Brain microvascular endothelial cell (primary cell): ENCODE data around the gene LDAF1.

Source experiments
- DNase-seq: peaks from one replicate; pipeline ENCODE4 v3.0.0-alpha.2; 2020
- H3K27ac ChIP-seq: fragments of 250-450 bp; sonication (Bioruptor Pico); 2 replicates; pipeline ENCODE4 v1.5.1; 2020; ENCODE audit warnings: mild to moderate bottlenecking, moderate library complexity
- H3K27me3 ChIP-seq: fragments of 250-450 bp; sonication (Bioruptor Pico); replicated peaks from 2 replicates; pipeline ENCODE4 v1.5.1; 2020; ENCODE audit warnings: mild to moderate bottlenecking
- H3K36me3 ChIP-seq: fragments of 250-450 bp; sonication (Bioruptor Pico); replicated peaks from 2 replicates; pipeline ENCODE4 v1.5.1; 2020; ENCODE audit warnings: mild to moderate bottlenecking
- H3K4me3 ChIP-seq: 2 replicates; pipeline ENCODE4 v1.5.1; 2011; ENCODE audit warnings: low read depth, mild to moderate bottlenecking, control low read depth, low read length, moderate library complexity
- CTCF ChIP-seq: IDR thresholded peaks from 2 replicates; pipeline ENCODE4 v1.5.1; 2011; ENCODE audit warnings: low read depth, mild to moderate bottlenecking, moderate library complexity, low read length, control low read depth, inconsistent platforms; ENCODE audit errors: missing control alignments
- in situ Hi-C: cut with HindIII; loops from 2 replicates; pipeline ENCODE4 v1.10.0; 2017; ENCODE audit warnings: low sequenced_read_pairs, low pct_ligation_motif_present

Gene LDAF1

GRCh38 chr16:21197112-21197511 is 38.6 kb downstream of the LDAF1 start:
- Histone ChIP-seq H3K36me3 (no peaks in the 10 kb centered on the region), H3K4me3 (no peak overlapping the region), H3K27me3 (peaks cover 3% of the 10 kb centered on the region), H3K27ac (no peak overlapping the region)
- DNase-seq, result no peak
- TF ChIP-seq CTCF, result no peak
- in situ Hi-C loops, result loop anchor here (25.0 kb wide), 1 partner anchor 90 kb away; the partner anchor contains the start of gene CRYM

- H3K36me3 ChIP-seq, result no peaks in the 10 kb centered on the region
- TF ChIP-seq CTCF, result no peak
- in situ Hi-C loops, result loop anchor here (25.0 kb wide), 1 partner anchor 90 kb away; the partner anchor contains the start of gene CRYM
- peaks cover 3% of the 10 kb centered on the region for H3K27me3 ChIP-seq
- DNase-seq, result no peak
- no peak overlapping the region for H3K4me3 ChIP-seq
- no peak overlapping the region for H3K27ac ChIP-seq
Observed at GRCh38 chr16:21197621-21198020, 39.1 kb downstream of the LDAF1 start.

- peaks cover 5% of the 10 kb centered on the region for H3K27me3 ChIP-seq
- in situ Hi-C loops, result loop anchor here (25.0 kb wide), 1 partner anchor 88 kb away; the partner anchor contains the start of gene CRYM
- no peak for TF ChIP-seq CTCF
- H3K27ac ChIP-seq, result no peak overlapping the region
- no peak overlapping the region for H3K4me3 ChIP-seq
- no peak for DNase-seq
- H3K36me3 ChIP-seq, result no peaks in the 10 kb centered on the region
Observed at GRCh38 chr16:21199607-21200218, 41.2 kb downstream of the LDAF1 start.

- DNase-seq, result no peak
- no peak overlapping the region for H3K27ac ChIP-seq
- no peak overlapping the region for H3K4me3 ChIP-seq
- peaks cover 2% of the 10 kb centered on the region for H3K27me3 ChIP-seq
- in situ Hi-C loops, result no loop called here
- no peak for TF ChIP-seq CTCF
- no peaks in the 10 kb centered on the region for H3K36me3 ChIP-seq
Observed at GRCh38 chr16:21203155-21203797, 44.8 kb downstream of the LDAF1 start.

- in situ Hi-C loops, result no loop called here
Observed at GRCh38 chr16:21205303-21205702, 46.8 kb downstream of the LDAF1 start.

More at GRCh38 chr16:21205303-21205702, 46.8 kb downstream of the LDAF1 start:
- H3K27me3 ChIP-seq, result peaks cover 2% of the 10 kb centered on the region
- H3K27ac ChIP-seq, result no peak overlapping the region
- no peak overlapping the region for H3K4me3 ChIP-seq
- no peak for DNase-seq
- no peak for TF ChIP-seq CTCF
- no peaks in the 10 kb centered on the region for H3K36me3 ChIP-seq
